Parathyroid adenoma (tissue), 2 donors: ENCODE data around the gene LTBP1.

Experiments used
- H2AFZ ChIP-seq: fragments of 300-600 bp; sonication (generic); one replicate; pipeline ENCODE4 v1.7.0; 2017; ENCODE audit warnings: antibody characterized with exemption, mild to moderate bottlenecking
- H3K27ac ChIP-seq: fragments of 300-600 bp; sonication (generic); one replicate; pipeline ENCODE4 v1.7.0; 2017
- H3K27me3 ChIP-seq: fragments of 300-600 bp; sonication (generic); one replicate; pipeline ENCODE4 v1.7.0; 2017; ENCODE audit warnings: low read length; ENCODE audit not compliant: control insufficient read depth, insufficient read depth
- H3K36me3 ChIP-seq: fragments of 300-600 bp; sonication (generic); one replicate; pipeline ENCODE4 v1.7.0; 2017; ENCODE audit warnings: low read length; ENCODE audit not compliant: control insufficient read depth, insufficient read depth
- H3K4me1 ChIP-seq: fragments of 300-600 bp; sonication (generic); one replicate; pipeline ENCODE4 v1.7.0; 2017; ENCODE audit warnings: control low read depth
- H3K4me2 ChIP-seq: fragments of 300-600 bp; sonication (generic); one replicate; pipeline ENCODE4 v1.7.0; 2017; ENCODE audit warnings: low read length
- H3K4me3 ChIP-seq: fragments of 300-600 bp; sonication (generic); one replicate; pipeline ENCODE4 v1.7.0; 2017; ENCODE audit warnings: low read depth, low read length
- H3K79me2 ChIP-seq: fragments of 300-600 bp; sonication (generic); one replicate; pipeline ENCODE4 v1.7.0; 2017; ENCODE audit warnings: control low read depth
- H3K9ac ChIP-seq: fragments of 300-600 bp; sonication (generic); one replicate; pipeline ENCODE4 v1.7.0; 2017; ENCODE audit warnings: mild to moderate bottlenecking
- H3K9me3 ChIP-seq: fragments of 300-600 bp; sonication (generic); one replicate; pipeline ENCODE4 v1.7.0; 2017; ENCODE audit warnings: low read length; ENCODE audit not compliant: control insufficient read depth
- TF ChIP-seq, protein P1 (sequence below): fragments of 300-600 bp; sonication (generic); IDR thresholded peaks from one replicate; pipeline ENCODE4 v1.7.0; 2017; ENCODE audit warnings: antibody characterized with exemption, mild to moderate bottlenecking
- donor health status: primary hyperparathyroidism.

LTBP1 gene

GRCh38 chr2:33370636-33371265, 424.0 kb downstream of the LTBP1 start:
- Histone ChIP-seq H3K27me3 (no peaks in the 10 kb centered on the region), H3K79me2 (no peaks in the 10 kb centered on the region), H3K36me3 (no peaks in the 10 kb centered on the region), H3K9me3 (no peaks in the 10 kb centered on the region), H3K9ac (no peak overlapping the region), H3K4me1 (no peaks in the 10 kb centered on the region), H3K4me2 (no peak overlapping the region), H3K4me3 (no peak overlapping the region), H2AFZ (no peak overlapping the region), H3K27ac (no peak overlapping the region)
- TF ChIP-seq, protein P1, sequence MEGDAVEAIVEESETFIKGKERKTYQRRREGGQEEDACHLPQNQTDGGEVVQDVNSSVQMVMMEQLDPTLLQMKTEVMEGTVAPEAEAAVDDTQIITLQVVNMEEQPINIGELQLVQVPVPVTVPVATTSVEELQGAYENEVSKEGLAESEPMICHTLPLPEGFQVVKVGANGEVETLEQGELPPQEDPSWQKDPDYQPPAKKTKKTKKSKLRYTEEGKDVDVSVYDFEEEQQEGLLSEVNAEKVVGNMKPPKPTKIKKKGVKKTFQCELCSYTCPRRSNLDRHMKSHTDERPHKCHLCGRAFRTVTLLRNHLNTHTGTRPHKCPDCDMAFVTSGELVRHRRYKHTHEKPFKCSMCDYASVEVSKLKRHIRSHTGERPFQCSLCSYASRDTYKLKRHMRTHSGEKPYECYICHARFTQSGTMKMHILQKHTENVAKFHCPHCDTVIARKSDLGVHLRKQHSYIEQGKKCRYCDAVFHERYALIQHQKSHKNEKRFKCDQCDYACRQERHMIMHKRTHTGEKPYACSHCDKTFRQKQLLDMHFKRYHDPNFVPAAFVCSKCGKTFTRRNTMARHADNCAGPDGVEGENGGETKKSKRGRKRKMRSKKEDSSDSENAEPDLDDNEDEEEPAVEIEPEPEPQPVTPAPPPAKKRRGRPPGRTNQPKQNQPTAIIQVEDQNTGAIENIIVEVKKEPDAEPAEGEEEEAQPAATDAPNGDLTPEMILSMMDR: no peak

DNA sequence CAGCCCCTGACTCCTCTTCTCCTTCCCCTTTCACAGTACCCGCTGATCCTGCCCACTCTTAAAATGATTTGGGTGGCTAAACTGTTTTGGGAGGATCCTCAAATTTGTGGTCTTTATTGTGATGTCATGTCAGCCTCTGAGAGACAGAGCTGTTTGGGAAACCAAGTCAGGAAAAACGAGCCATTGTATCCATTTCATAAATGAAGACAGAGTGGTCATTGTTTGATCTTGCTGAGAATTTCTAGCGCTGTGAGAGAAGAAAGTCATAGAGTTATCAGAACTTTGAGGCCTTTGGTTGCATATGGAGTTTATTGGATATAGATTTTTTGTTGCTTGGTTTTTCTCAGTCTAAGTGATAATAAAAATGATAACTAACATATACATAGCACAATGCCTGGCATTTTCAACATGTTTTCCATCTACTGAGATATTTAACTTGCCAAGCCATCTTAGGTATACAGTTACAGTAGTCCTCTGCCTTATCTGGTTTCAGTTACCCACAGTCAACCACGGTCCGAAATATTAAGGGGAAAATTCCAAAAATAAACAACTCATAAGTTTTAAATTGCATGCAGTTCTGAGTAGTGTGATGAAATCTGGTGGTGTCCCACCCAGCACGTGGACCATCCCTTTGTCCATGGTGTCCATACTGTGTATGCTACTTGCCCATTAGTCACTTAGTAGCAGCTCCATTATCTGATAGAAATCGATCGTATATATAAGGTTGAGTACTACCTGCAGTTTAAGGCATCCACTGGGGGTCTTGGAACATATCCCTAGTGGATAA, 424.7 kb downstream of the LTBP1 start:
- Histone ChIP-seq H3K4me2 (no peak overlapping the region), H3K79me2 (no peaks in the 10 kb centered on the region)

GRCh38 chr2:33372940-33373553, 426.3 kb downstream of the LTBP1 start:
- no peaks in the 10 kb centered on the region for H3K9me3 ChIP-seq
- no peaks in the 10 kb centered on the region for H3K27me3 ChIP-seq
- H3K4me2 ChIP-seq: no peak overlapping the region
- H3K79me2 ChIP-seq: no peaks in the 10 kb centered on the region
- H2AFZ ChIP-seq: no peak overlapping the region
- H3K9ac ChIP-seq: no peak overlapping the region
- no peak overlapping the region for H3K27ac ChIP-seq
- H3K4me3 ChIP-seq: no peak overlapping the region
- H3K36me3 ChIP-seq: no peaks in the 10 kb centered on the region
- TF ChIP-seq, protein P1: peak; percentile 61
- H3K4me1 ChIP-seq: no peaks in the 10 kb centered on the region

More for the DNA sequence above, 424.7 kb downstream of the LTBP1 start:
- Histone ChIP-seq H3K9ac (no peak overlapping the region), H3K9me3 (no peaks in the 10 kb centered on the region), H3K27ac (no peak overlapping the region), H3K36me3 (no peaks in the 10 kb centered on the region), H3K4me3 (no peak overlapping the region), H2AFZ (no peak overlapping the region), H3K4me1 (no peaks in the 10 kb centered on the region), H3K27me3 (no peaks in the 10 kb centered on the region)
- TF ChIP-seq, protein P1: no peak

- no peak overlapping the region for H2AFZ ChIP-seq
- no peaks in the 10 kb centered on the region for H3K4me1 ChIP-seq
- no peaks in the 10 kb centered on the region for H3K27me3 ChIP-seq
- H3K4me2 ChIP-seq: no peak overlapping the region
- H3K36me3 ChIP-seq: no peaks in the 10 kb centered on the region
- H3K4me3 ChIP-seq: no peak overlapping the region
- no peak overlapping the region for H3K27ac ChIP-seq
- H3K9ac ChIP-seq: no peak overlapping the region
- no peaks in the 10 kb centered on the region for H3K79me2 ChIP-seq
- TF ChIP-seq, protein P1: no peak
- no peaks in the 10 kb centered on the region for H3K9me3 ChIP-seq
Observed at GRCh38 chr2:33373986-33374385, 427.2 kb downstream of the LTBP1 start.
